ENCODE results near the gene CORO1C. TPM values are rescaled to one million over a fixed set of nuclear protein-coding genes. Genes with fewer than 3 reads are reported as not detected.

The CORO1C gene
- total RNA-seq, 2 experiments from 2014 or later = 30.9 to 35.7 TPM

DNA sequence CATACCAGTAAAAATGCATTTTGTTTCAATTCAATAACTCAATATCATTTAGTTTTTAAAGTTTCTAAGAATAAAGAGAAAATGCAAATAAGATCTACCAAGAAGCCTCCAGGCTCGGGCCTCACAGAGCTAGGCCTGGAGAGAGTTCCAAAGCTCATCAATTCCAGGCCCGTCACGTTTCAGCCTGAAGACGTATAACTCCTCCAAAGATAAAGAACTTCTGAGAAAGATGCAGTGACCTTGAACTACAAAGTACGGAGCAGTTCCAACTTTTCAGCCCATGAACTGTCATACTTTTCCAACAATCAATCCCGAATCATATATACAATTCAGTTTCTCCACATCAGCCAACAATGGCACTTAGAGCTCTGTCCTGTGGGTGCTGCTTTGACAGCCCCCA lies 17.8 kb downstream of the CORO1C start:
- H3K27ac Mint-ChIP-seq = no peak overlapping the region
- POLR2A ChIA-PET = interaction anchor here (1.3 kb wide), 1 partner anchor 78 kb away, joined by 3 read pairs; no protein-coding TSS in a partner anchor
- DNase-seq = no peak
- no peaks in the 10 kb centered on the region for H3K9me3 Mint-ChIP-seq
- H3K4me3 Mint-ChIP-seq = no peak overlapping the region
- no peaks in the 10 kb centered on the region for H3K4me1 Mint-ChIP-seq
- CTCF ChIA-PET = interaction anchor here (0.7 kb wide), 1 partner anchor 64 kb away, joined by 3 read pairs; no protein-coding TSS in a partner anchor
- no peaks in the 10 kb centered on the region for H3K27me3 Mint-ChIP-seq
- no peaks in the 10 kb centered on the region for H3K36me3 Mint-ChIP-seq (ENCODE audit: low read depth)

DNA sequence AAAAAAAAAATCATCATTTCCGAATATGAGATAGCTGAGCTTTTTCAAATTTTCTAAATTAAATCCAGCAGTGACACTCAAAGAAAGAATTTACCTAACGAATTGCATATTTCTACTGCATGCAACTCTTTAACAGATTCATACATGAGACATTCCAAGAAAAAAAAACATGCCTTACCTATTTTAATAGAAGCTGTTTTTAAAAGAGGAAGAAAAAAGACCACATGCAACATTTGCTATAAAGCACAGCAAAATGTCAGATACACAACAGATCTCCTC lies 18.5 kb downstream of the CORO1C start:
- Mint-ChIP-seq H3K4me3 (no peak overlapping the region), H3K4me1 (no peaks in the 10 kb centered on the region), H3K9me3 (no peaks in the 10 kb centered on the region), H3K36me3 (ENCODE audit: low read depth) (no peaks in the 10 kb centered on the region), H3K27ac (no peak overlapping the region), H3K27me3 (peaks cover 4% of the 10 kb centered on the region)
- ChIA-PET CTCF (interaction anchor here (0.7 kb wide), 1 partner anchor 65 kb away, joined by 3 read pairs; no protein-coding TSS in a partner anchor), POLR2A (no interaction called here)
- no peak for DNase-seq

DNA sequence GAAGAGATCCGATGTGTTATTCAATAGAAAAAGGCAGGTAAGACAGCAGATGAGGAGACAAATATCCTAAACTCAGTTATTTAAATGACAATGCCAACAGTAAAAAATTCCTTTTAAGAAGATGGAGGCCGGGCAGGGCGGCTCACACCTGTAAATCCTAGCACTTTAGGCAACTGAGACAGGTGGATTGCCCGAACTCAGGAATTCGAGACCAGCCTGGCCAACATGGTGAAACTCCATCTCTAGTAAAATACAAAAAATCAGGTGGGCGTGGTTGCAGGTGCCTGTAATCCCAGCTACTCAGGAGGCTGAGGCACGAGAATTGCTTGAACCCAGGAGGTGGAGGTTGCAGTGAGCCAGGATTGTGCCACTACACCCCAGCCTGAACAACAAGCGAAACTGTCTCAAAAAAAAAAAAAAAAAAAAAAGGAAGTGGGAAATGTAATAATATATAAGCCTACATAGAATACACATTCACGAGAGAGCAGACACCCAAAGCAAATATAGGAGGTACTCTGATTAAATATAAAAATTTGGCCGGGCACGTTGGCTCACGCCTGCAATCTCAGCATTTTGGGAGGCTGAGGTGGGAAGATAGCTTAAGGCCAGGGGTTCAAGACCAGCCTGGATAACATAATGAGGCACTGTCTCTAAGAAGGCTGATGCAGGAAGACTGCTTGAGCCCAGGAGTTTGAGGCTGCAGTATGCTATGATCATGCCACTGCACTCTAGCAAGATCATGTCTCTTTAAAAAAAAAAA lies 19.0 kb downstream of the CORO1C start:
- CTCF ChIA-PET = interaction anchor here (0.7 kb wide), 1 partner anchor 65 kb away, joined by 3 read pairs; no protein-coding TSS in a partner anchor
- POLR2A ChIA-PET = no interaction called here
- Mint-ChIP-seq H3K4me3 (no peak overlapping the region), H3K36me3 (ENCODE audit: low read depth) (no peaks in the 10 kb centered on the region), H3K27ac (no peak overlapping the region), H3K4me1 (no peaks in the 10 kb centered on the region), H3K9me3 (no peaks in the 10 kb centered on the region), H3K27me3 (peaks cover 6% of the 10 kb centered on the region)
- no peak for DNase-seq

DNA sequence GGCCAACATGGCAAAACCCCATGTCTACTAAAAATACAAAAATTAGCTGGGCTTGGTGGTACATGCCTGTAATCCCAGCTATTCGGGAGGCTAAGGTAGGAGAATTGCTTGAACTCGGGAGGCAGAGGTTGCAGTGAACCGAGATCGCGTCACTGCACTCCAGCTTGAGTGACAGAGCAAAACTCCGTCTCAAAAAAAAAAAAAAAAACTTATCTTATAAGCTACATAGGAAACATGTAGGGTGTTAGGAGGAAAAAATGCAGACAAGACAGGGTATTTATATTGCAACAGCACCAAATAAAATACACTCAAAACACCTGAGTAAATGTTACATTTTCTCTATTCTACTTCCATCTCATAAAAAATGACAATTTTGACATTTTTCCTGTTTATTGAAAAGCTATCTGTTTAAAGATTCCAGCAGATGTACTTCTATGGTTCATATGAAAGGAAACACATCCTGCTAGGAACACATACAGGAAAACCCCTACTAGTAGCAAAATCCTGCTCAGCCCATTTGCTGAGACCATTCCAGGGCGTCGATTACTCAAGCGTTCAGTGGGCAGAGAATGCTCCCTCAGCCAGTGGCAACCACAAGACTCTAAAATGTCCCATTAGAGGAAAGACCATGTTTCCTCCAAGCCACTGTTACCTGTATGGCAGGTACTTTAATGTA lies 19.7 kb downstream of the CORO1C start:
- Mint-ChIP-seq H3K27me3 (peaks cover 7% of the 10 kb centered on the region), H3K36me3 (ENCODE audit: low read depth) (no peaks in the 10 kb centered on the region), H3K4me1 (no peaks in the 10 kb centered on the region), H3K9me3 (no peaks in the 10 kb centered on the region), H3K4me3 (no peak overlapping the region), H3K27ac (no peak overlapping the region)
- CTCF ChIA-PET = interaction anchor here (1.0 to 1.2 kb wide), 2 partner anchors 48 to 92 kb away, joined by 3 read pairs; no protein-coding TSS in a partner anchor
- no peak for DNase-seq
- POLR2A ChIA-PET = no interaction called here

DNA sequence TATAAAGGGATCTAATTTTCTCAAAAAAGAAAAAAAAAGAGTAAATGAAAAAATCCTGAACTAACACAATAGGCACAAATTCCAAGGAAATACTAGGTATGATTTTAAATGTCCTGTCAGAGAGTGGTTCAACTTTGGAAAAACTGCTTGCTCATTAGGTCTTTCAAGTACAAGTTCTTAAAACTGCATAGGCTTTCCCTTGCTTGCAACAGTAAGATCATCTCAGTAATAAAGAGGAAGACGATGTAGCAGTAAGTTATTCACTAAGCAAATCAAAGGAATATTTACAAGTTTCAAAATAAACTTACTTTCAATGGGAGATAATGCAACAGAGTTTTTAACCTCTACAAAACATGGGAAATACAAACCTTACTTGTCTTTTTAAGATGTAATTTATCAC lies 21.6 kb downstream of the CORO1C start:
- DNase-seq = no peak
- POLR2A ChIA-PET = no interaction called here
- no peaks in the 10 kb centered on the region for H3K9me3 Mint-ChIP-seq
- H3K4me1 Mint-ChIP-seq = no peaks in the 10 kb centered on the region
- H3K27me3 Mint-ChIP-seq = peaks cover 9% of the 10 kb centered on the region
- no peak overlapping the region for H3K27ac Mint-ChIP-seq
- no peak overlapping the region for H3K4me3 Mint-ChIP-seq
- CTCF ChIA-PET = no interaction called here
- no peaks in the 10 kb centered on the region for H3K36me3 Mint-ChIP-seq (ENCODE audit: low read depth)

DNA sequence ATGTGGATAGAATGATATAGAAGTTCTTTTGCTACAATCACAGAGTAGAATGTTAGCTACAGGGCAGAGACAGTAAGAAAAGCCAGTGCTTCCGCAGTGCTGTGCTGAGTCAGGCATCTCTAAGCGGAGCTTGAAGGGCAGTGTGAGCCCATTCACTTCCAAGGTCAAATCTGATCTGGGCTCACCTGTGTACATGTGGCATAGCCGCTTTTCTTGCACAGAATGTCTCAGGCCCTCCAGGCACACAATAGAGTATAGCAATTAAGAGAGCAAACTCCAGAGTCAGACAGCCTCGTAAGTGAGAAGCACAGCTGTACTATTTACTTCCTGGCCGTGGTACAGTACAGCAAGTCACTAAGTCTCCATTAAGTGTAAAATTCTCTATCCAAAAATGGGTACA lies 26.8 kb downstream of the CORO1C start:
- no peak for DNase-seq
- Mint-ChIP-seq H3K27ac (no peak overlapping the region), H3K4me1 (peaks cover 16% of the 10 kb centered on the region), H3K27me3 (peaks cover 9% of the 10 kb centered on the region), H3K4me3 (no peak overlapping the region), H3K36me3 (ENCODE audit: low read depth) (peaks cover 14% of the 10 kb centered on the region), H3K9me3 (no peaks in the 10 kb centered on the region)
- ChIA-PET CTCF (interaction anchor here (1.2 kb wide), 2 partner anchors 40 to 99 kb away, joined by 3 read pairs; no protein-coding TSS in a partner anchor), POLR2A (no interaction called here)

DNA sequence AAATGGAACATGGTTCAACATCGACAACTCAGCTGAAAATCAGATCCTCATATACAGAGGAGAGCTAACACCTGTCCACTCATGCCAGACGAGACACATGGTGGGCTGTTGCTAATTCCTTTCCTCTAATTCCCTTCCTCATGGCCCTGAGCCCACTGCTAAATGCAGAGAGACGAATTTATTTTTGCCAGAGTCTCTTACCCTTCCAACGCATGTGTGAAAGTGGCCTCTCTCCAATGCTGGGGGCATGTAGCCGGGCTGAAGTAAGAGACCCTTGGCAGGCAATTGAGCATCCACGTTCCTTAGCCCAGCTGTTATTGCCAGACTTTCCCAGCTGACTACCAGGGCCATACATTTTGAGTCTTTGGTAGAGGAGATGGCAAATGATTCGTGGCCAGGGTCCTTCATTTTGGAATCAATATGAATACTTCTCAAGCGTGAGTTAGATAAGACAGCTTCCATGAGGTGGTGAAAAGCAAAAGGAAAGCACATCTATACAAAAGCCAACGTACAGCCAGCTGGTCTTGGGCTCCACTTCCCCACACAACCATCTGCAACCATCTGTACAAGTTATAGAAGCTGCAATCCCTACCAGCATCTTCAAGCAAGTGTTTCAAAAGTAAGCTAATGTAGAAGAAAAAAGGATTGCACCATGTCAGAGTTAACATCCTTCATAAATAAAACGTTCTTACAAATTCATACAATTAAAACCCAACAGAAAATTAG lies 28.6 kb downstream of the CORO1C start:
- ChIA-PET POLR2A (interaction anchor here (0.9 to 1.3 kb wide), 4 partner anchors 12 to 39 kb away, joined by 3 read pairs; no protein-coding TSS in a partner anchor), CTCF (interaction anchor here (0.6 to 2.4 kb wide), 6 partner anchors 17 to 1149 kb away, joined by 3 to 9 read pairs (median 4); no protein-coding TSS in a partner anchor)
- DNase-seq = no peak
- Mint-ChIP-seq H3K9me3 (no peaks in the 10 kb centered on the region), H3K4me3 (no peak overlapping the region), H3K4me1 (peaks cover 16% of the 10 kb centered on the region), H3K36me3 (ENCODE audit: low read depth) (peaks cover 14% of the 10 kb centered on the region), H3K27ac (no peak overlapping the region), H3K27me3 (peaks cover 5% of the 10 kb centered on the region)

DNA sequence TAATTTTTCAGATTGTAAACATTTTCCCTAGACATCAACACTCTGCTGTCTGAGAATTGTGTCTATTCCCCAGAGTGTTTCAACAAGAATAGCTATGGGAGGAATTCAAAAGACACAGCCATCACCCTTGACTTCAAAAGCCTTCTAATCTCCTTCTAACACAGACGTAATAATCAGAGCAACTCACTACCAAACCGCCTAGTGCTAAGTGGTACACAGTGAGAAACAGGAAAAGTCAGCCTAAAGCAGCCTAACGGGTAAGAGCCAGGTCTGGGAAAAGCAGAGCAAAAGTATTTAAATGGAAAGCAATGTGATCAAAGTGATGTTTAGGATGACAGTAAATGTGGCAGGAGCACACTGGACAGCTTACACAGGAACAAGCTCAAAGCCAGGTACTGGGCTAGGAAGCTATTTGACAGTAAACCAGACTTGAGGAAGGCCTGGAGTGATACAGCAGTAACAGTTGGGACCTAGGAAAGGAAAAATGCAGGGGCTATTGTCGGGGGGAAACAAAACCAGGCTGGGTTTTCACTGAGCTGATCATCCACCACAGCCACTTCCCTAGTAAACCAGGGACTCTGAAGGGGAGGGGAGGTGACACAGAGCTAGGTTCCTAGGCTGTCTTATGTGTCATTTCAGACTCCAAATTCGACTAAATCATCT lies 29.4 kb downstream of the CORO1C start:
- CTCF ChIA-PET = interaction anchor here (0.6 to 2.4 kb wide), 7 partner anchors 11 to 1150 kb away, joined by 3 to 9 read pairs (median 4); no protein-coding TSS in a partner anchor
- DNase-seq = no peak
- no peak overlapping the region for H3K27ac Mint-ChIP-seq
- peaks cover 2% of the 10 kb centered on the region for H3K27me3 Mint-ChIP-seq
- H3K9me3 Mint-ChIP-seq = no peaks in the 10 kb centered on the region
- peaks cover 14% of the 10 kb centered on the region for H3K36me3 Mint-ChIP-seq (ENCODE audit: low read depth)
- no peak overlapping the region for H3K4me3 Mint-ChIP-seq
- peaks cover 20% of the 10 kb centered on the region for H3K4me1 Mint-ChIP-seq
- POLR2A ChIA-PET = interaction anchor here (0.9 to 1.3 kb wide), 4 partner anchors 11 to 38 kb away, joined by 3 read pairs; no protein-coding TSS in a partner anchor

DNA sequence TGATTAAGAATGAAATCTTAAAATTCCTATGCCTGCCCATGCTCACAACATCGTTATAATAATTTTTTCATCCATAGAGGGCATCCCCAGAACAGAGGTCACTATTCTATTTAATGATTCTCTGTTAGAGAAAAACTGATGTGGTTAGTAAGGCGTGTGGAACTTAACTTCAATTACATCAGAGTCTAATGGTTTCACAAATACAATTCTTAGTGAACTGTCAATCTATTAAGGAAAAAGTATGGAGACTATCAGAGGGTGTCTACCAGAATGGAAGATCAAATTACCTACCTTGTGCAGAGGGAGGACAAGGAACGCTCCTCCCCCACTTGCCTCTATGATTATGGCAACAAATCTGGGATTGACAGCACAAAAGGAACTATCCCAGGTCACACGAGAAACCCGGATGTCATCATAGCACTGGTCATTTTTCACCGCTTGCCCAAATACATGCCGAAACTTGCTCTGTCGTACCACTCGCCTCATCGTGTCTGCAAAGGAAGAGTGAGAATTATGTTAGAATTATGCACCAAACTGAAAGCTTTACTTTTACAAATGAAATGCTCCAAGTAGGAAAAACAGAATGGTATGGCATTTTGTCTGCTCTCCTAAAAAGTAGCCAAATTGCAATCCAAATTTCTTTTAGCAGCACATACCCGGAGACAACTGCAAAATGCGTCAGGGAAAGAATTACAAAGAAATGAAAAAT lies 30.3 kb downstream of the CORO1C start:
- no peak for DNase-seq
- Mint-ChIP-seq H3K4me1 (peaks cover 29% of the 10 kb centered on the region), H3K27ac (no peak overlapping the region), H3K4me3 (no peak overlapping the region), H3K27me3 (no peaks in the 10 kb centered on the region), H3K36me3 (ENCODE audit: low read depth) (peaks cover 14% of the 10 kb centered on the region), H3K9me3 (no peaks in the 10 kb centered on the region)
- CTCF ChIA-PET = interaction anchor here (1.4 to 2.4 kb wide), 3 partner anchors 10 to 36 kb away, joined by 4 to 9 read pairs (median 7); no protein-coding TSS in a partner anchor
- POLR2A ChIA-PET = no interaction called here

DNA sequence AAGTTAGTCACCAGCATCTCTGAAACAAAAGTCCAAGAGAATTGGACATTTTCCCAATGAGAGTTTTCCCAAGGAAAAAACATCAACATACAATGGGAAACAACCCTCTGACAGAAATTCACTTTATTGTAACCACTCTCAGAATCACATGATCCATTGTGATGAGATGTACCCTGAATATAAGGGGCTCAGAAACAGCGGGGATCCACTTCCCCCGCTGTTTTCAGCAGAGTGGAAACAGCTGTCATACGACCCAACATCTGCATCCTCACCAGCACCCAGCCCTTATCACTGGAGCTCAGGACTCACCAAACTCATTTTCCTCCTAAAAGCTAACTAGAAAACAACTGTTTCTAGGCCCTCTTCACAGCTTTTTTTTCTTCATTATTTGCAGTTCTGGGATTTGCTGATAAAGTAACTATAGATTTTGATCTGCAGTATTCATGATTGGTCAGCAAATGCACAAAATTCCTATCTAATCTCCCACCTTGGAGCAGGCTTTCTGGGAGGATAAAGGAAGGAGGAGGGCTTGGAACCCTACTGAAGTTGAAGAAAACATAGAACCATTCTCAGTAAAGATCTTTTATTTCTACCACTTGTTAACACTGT lies 31.3 kb downstream of the CORO1C start:
- DNase-seq = no peak
- H3K27me3 Mint-ChIP-seq = no peaks in the 10 kb centered on the region
- ChIA-PET CTCF (no interaction called here), POLR2A (no interaction called here)
- H3K27ac Mint-ChIP-seq = no peak overlapping the region
- peaks cover 14% of the 10 kb centered on the region for H3K36me3 Mint-ChIP-seq (ENCODE audit: low read depth)
- H3K9me3 Mint-ChIP-seq = no peaks in the 10 kb centered on the region
- H3K4me1 Mint-ChIP-seq = peaks cover 38% of the 10 kb centered on the region
- H3K4me3 Mint-ChIP-seq = no peak overlapping the region

DNA sequence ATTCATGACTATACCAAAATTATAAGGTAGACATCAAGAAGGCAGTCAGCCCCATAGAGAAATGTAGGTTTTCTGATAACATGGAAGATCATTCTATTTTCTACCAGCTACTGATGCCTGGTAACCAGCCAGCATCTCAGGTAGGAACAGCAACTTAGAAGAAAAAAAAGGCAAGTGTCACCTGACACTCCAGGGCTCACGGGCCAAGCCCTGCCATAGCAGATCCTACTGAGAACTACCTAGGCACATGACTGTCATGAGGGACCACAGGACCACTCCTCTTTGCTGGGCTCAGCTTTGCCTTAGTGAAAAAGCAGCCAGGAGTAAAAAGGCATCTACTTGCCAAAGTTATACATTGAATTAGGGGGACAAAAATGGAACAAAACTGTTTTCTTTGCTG lies 33.4 kb downstream of the CORO1C start:
- peaks cover 14% of the 10 kb centered on the region for H3K36me3 Mint-ChIP-seq (ENCODE audit: low read depth)
- peaks cover 48% of the 10 kb centered on the region for H3K4me1 Mint-ChIP-seq

DNA sequence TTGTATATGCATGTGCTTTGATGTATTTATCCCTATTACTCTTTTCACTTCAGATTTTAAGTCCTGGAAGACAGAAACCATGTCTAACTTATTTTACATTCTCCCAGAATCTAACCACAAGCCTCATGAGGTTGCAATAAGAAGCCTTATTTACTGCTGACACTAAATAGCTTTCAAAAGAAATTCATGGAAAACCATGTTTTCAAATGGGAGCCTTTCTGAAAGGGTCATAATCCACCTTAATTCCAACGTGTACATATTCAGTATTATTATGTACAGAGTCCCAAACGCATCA lies 34.4 kb downstream of the CORO1C start:
- ChIA-PET POLR2A (interaction anchor here (2.0 kb wide), 1 partner anchor 33 kb away, joined by 5 read pairs; no protein-coding TSS in a partner anchor), CTCF (no interaction called here)
- Mint-ChIP-seq H3K4me1 (peaks cover 46% of the 10 kb centered on the region), H3K27me3 (no peaks in the 10 kb centered on the region), H3K27ac (no peak overlapping the region), H3K36me3 (ENCODE audit: low read depth) (peaks cover 14% of the 10 kb centered on the region), H3K4me3 (no peak overlapping the region), H3K9me3 (no peaks in the 10 kb centered on the region)
- no peak for DNase-seq

More for the DNA sequence above, 33.4 kb downstream of the CORO1C start:
- POLR2A ChIA-PET = no interaction called here
- no peak overlapping the region for H3K4me3 Mint-ChIP-seq
- CTCF ChIA-PET = no interaction called here
- H3K27ac Mint-ChIP-seq = no peak overlapping the region
- no peaks in the 10 kb centered on the region for H3K27me3 Mint-ChIP-seq
- no peak for DNase-seq
- H3K9me3 Mint-ChIP-seq = no peaks in the 10 kb centered on the region

All from activated CD4-positive, alpha-beta memory T cell treated with anti-CD3 and anti-CD28 coated beads, Interleukin-2, amount 10 ng/mL, durations not matched to agents 7 days and 5 days (primary cell).